Jurkat, Clone E6-1 (cell line): Measurements from ENCODE around the gene LARP1.
"Not testable (repeated sequence)": the region's sequence is repeated elsewhere in the genome, so short reads cannot be mapped to it uniquely, and the experiment has no call there.

Experiments used
- DNase-seq: peaks from one replicate; pipeline ENCODE4 v3.0.0-alpha.2; 2011; ENCODE audit warnings: low read depth, low spot score
- H3K4me3 ChIP-seq: 2 replicates; pipeline ENCODE4 v1.5.1; 2011; ENCODE audit warnings: mild to moderate bottlenecking, low read length, control low read depth, moderate library complexity

Gene LARP1

GRCh38 chr5:154732212-154732611 lies 23.0 kb upstream of the LARP1 start:
- no peak overlapping the region for H3K4me3 ChIP-seq
- DNase-seq: no peak

DNA sequence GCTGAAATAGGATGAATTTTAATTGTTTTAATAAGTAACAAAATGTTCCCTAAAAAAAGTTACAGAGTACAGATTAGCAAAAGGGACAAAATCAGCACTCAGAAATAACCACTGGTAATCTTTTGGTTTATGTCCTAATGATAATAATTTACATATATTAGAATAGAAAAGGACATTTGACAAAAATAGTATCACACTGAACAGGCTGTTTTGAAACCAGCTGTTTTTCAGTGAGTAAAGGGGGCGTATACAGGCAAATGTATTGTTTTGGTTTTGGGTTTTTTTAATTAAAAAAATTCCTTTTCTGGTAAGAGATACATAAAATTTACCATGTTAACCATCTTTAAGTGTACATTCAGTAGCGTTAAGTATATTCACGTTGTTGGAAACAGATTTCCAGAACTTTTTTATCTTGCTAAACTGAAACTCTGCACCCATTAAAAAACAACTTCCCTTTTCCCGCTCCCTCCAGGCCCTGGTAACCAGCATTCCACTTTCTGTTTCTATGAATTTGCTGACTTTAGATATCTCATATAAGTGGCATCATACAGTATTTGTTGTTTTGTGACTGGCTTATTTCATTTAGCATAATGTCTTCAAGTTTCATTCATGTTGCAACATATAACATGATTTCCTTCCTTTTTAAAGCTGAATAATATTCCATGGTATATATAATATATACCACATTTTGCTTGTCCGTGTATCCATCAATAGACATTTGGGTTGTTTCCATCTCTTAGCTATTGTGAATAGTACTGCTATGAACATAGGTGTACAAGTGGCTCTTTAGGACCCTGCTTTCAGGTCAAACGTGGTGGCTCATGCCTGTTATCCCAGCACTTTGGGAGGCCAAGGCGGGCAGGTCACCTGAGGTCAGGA lies 20.6 kb upstream of the LARP1 start:
- H3K4me3 ChIP-seq: no peak overlapping the region
- no peak for DNase-seq

- DNase-seq: not testable (repeated sequence)
Observed at GRCh38 chr5:154735362-154735761, 19.8 kb upstream of the LARP1 start.

GRCh38 chr5:154736372-154736771 lies 18.8 kb upstream of the LARP1 start:
- H3K4me3 ChIP-seq, DNase-seq: not testable (repeated sequence)

More at GRCh38 chr5:154735362-154735761, 19.8 kb upstream of the LARP1 start:
- H3K4me3 ChIP-seq: not testable (repeated sequence)

DNA sequence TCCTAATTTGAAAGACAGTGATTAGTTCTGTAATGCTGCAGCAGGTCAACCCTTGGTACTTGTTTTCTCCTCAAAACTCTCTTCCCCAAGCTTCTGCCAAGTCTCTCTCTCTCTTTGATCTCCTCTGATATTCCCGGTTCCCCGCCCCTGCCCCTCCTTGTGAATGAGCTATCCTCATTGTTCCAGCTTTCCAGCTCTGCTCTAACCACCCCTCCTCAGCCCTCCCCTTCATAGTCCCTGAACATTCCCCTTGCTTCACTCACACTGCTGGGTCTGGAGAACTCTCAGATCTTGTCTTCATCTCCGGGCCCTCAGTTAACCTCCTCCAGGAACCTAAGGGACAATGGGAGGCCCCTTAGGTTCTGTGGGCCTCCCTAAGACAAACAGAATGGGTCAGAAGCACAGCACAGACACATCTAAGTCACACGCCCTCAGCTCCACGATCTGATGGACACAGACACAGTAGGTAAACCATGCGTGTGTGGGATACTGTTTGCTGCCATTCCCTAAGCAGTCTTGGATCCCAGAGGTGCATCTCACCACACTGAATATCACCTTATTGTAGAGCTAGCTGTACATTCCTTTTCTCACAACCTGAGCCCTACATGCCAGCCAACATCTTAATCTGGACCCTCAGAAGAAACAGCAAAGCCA lies 17.4 kb upstream of the LARP1 start:
- no peak overlapping the region for H3K4me3 ChIP-seq
- no peak for DNase-seq

GRCh38 chr5:154740483-154740882 lies 14.7 kb upstream of the LARP1 start:
- no peak overlapping the region for H3K4me3 ChIP-seq
- no peak for DNase-seq

- H3K4me3 ChIP-seq: no peak overlapping the region
- DNase-seq: no peak
Observed at GRCh38 chr5:154740957-154741356, 14.2 kb upstream of the LARP1 start.

DNA sequence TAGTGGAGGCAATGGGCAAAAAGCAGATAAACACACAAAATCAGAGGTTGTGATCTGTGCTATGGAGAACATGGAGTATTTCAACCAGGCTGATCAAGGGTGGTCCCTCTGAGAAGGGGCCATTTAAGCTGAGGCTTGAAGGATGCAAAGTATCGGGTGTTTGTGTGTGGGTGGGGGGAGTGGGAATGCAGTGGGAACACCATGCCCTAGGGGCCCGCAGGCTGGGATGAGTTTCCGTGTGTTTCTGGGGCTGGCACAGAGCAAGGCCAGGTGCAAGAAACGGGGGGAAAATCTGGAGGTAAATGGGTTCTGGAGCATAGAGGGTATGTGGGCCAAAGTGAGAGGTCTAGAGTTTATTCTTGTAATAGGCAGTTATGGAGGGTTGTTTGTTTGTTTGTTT lies 13.8 kb upstream of the LARP1 start:
- H3K4me3 ChIP-seq: no peak overlapping the region
- no peak for DNase-seq

GRCh38 chr5:154743812-154744211 lies 11.4 kb upstream of the LARP1 start:
- DNase-seq: no peak
- no peak overlapping the region for H3K4me3 ChIP-seq

DNA sequence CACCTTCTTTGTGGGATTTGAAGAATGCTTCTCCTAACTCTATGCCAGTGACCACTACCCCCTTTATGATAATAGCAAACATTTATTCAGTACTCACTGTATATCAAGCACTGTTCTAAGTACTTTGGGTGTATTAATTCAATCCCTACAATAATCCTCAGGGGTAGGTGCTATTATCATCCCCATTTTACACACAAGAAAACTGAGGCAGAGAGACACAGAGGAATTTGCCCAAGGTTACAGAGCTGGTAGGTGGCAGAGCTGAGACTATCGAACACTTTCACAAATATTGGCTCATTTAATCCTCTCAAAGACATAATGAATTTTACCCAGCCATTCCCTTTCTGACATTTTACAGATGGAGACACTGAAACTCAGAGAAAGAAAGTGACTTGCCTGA lies 9.8 kb upstream of the LARP1 start:
- no peak overlapping the region for H3K4me3 ChIP-seq
- DNase-seq: no peak

GRCh38 chr5:154749491-154749890 lies 5.7 kb upstream of the LARP1 start:
- no peak overlapping the region for H3K4me3 ChIP-seq
- no peak for DNase-seq

DNA sequence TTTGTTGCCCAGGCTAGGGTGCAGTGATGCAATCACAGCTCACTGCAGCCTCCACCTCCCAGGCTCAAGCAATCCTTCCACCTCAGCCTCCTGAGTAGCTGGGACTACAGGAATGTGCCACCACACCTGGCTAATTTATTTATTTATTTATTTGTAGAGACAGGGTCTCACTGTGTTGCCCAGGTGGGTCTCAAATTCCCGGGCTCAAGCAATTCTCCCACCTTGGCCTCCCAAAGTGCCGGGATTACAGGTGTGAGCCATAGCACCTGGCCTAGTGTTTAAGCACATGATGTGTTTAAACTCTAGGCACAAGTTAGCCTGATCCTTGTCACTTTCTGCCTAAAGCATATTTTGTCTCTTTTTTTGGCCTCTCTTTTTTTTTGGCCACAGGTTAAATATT lies 4.5 kb upstream of the LARP1 start:
- not testable (repeated sequence) for H3K4me3 ChIP-seq, DNase-seq

- no peak overlapping the region for H3K4me3 ChIP-seq
- no peak for DNase-seq
Observed at GRCh38 chr5:154751854-154752253, 3.3 kb upstream of the LARP1 start.

- DNase-seq: no peak
- H3K4me3 ChIP-seq: peak overlapping the region; percentile 70
Observed at GRCh38 chr5:154753792-154754191, 1.4 kb upstream of the LARP1 start.

- DNase-seq: peak; percentile 98
- peak overlapping the region; percentile 86 for H3K4me3 ChIP-seq
Observed at GRCh38 chr5:154754460-154755360, 467 bp upstream of the LARP1 start.

DNA sequence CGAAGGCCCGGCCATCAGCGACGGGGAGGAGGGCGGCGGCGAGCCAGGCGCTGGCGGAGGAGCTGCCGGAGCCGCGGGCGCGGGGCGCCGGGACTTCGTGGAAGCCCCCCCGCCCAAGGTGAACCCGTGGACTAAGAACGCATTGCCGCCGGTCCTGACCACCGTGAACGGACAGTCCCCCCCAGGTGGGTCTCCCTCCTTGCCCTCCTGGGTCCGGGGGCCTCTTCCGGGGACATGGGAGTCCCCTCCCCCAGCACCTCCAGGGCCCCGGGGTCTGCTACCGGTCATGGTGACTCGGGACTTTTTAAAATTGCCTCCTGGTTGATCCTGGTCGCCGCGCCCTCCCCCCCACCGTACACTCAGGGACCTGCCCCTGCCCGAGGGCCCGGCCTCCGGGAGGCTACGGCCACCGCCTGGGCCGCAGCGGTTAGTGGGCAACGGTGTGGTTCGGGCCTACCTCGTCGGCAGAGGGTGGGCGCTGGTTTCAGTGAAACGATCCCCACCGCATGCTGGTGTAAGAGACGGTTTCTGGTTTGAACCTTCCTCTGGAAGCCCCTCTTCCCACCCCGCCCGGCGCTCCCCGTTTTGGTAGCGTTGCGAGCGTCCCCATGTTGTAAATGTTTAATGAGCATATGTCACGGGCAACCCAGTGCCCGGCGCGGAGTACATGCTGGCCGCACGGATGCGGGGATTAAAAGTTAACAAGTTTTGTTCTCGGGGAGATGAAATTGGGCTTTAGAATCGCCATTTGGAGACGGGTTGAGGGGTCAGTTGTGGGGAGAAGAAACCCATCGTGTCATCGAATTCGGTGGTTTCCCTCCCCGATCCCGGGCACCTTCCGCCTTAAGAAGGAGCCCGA lies 1.1 kb downstream of the LARP1 start:
- no peak for DNase-seq
- H3K4me3 ChIP-seq: peak overlapping the region; percentile 86

DNA sequence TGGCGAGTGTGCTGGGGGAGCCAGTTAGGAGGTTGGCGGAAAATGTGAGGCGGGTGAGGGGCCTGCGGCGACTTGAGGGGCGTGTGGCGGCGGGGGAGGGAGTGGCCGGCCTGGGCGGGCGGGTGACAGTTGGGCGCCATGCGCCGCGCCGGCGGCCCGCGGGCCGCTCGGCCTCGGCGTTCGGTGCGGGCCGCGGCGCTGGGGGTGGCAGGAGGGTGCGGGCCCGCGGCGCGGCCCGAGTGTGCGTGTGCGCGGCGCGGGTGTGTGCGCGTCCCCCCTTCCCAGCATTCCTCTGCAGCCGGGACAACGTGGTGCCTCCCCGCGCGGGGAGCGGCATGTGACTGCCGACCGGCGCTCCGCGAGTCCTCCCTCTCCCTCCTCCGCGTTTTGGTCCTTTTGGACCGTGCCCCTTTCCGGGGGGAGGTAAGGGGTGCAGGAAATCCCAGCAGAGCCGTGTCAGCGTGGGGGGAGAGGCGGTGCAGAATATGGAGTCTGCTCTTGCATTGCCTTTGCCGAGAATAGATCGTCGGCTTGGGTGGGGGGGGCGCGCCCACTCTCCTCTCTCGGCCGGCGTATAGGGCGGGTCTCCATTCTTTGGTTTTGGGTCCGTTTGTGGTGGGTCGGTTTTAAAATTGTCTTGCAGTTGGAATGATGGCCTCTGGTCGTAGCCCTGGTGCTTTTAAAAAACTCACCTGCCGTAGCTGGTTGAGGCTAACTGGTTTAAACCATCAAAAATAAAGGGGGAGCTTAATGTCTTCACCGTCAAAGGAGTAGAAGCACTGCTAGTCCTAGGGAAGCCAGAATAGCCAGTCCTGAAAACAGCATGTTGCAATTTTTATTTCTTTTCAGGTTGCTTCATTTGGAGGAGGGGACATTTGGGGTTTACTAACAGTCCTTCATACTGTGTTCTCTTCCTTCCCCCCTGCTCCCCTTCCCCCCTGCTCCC lies 2.0 kb downstream of the LARP1 start:
- no peak for DNase-seq

More for the DNA sequence above, 2.0 kb downstream of the LARP1 start:
- H3K4me3 ChIP-seq: peak overlapping the region; percentile 86
